Dedifferentiated amniotic fluid mesenchymal stem cell (primary cell): ENCODE measurements around the gene ATR.
"Not testable (repeated sequence)": the region's sequence is repeated elsewhere in the genome, so short reads cannot be mapped to it uniquely, and the experiment has no call there.

Source experiments
- DNase-seq: peaks from one replicate; pipeline ENCODE4 v3.0.0-alpha.2; 2016; ENCODE audit errors: extremely low spot score

ATR gene

GRCh38 chr3:142595141-142595540 is 16.6 kb upstream of the ATR start:
- DNase-seq: no peak

GRCh38 chr3:142592268-142592667 is 13.7 kb upstream of the ATR start:
- DNase-seq: not testable (repeated sequence)

GRCh38 chr3:142588703-142589102 is 10.2 kb upstream of the ATR start:
- DNase-seq: no peak

DNA sequence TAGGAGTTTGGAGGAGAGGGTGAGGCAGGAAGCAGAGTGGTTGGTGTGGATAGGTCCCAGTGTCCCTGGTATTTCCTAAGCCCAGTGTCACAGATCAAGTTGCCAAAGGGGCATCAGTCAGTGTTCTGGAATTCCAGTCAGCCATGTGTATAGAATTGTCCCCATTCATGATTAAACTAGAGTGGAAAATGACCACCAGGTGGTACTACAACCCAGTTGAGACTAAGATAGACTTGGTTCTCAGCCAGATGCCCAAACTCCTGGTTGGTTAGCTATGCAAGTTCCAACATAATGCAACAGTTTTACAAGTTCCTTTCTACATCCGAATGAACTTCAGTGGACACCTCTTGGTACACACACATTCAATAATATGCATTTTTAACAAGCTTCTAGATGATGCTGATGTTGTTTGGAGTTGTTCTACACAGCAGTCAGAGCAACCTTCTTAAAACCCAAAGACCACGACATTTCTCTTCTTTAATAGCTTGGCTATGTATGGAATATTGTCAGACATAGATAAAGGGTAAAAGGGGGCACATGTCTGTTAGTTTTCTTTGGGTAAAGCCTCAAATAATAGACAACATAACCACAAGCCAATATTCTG is 8.4 kb upstream of the ATR start:
- peak; percentile 94 for DNase-seq

DNA sequence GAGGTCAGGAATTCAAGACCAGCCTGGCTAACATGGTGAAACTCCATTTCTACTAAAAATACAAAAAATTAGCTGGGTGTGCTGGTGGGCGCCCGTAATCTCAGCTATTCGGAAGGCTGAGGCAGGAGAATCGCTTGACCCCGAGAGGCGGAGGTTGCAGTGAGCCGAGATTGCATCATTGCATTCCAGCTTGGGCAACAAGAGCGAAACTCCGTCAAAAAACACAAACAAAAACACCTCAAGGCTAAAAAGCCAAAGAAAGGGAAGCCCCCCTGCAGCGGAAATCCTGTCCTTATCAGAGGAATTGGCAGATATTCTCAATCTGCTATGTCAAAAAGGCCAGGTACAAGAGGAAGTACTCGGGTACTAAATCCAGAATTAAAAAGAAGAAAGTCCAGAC is 2.5 kb upstream of the ATR start:
- DNase-seq: not testable (repeated sequence)

DNA sequence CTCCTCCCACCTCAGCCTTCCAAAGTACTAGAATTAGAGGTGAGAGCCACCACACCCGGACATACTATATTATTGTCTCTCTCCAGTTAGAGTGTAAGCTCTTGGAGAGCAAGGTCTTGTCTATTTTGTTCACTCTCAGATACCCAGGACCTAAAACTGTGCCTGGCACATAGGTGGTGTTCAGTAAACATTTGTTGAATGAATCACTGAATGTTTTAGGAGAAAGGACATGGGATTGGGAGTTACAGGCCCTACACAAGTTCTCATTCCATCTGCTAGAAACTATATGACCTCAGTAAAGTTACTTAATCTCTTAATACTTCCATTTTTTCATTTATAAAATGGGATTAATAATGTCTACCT is 1.5 kb upstream of the ATR start:
- DNase-seq: no peak

- DNase-seq: peak; percentile 35
Observed at GRCh38 chr3:142577696-142578328, 721 bp downstream of the ATR start.

GRCh38 chr3:142576792-142577191 is 1.7 kb downstream of the ATR start:
- DNase-seq: no peak

GRCh38 chr3:142574665-142575064 is 3.9 kb downstream of the ATR start:
- DNase-seq: no peak

- DNase-seq: not testable (repeated sequence)
Observed at GRCh38 chr3:142574223-142574622, 4.3 kb downstream of the ATR start.

DNA sequence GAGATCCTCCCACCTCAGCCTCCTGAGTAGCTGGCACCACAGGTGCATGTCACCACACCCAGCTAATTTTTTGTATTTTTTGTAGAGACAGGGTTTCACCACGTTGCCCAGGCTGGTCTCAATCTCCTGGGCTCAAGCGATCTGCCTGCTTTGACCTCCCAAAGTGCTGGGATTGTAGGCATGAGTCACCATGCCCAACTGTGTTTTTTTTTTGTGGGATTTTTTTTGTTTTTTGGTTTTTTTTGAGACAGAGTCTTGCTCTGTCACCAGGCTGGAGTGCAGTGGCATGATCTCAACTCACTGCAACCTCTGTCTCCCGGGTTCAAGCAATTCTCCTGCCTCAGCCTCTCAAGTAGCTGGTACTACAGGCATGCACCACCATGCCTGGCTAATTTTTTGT is 9.1 kb downstream of the ATR start:
- DNase-seq: not testable (repeated sequence)

GRCh38 chr3:142568393-142569017 is 10.0 kb downstream of the ATR start:
- DNase-seq: no peak

- no peak for DNase-seq
Observed at GRCh38 chr3:142566096-142566495, 12.4 kb downstream of the ATR start.

- DNase-seq: no peak
Observed at GRCh38 chr3:142563496-142563997, 15.0 kb downstream of the ATR start.

DNA sequence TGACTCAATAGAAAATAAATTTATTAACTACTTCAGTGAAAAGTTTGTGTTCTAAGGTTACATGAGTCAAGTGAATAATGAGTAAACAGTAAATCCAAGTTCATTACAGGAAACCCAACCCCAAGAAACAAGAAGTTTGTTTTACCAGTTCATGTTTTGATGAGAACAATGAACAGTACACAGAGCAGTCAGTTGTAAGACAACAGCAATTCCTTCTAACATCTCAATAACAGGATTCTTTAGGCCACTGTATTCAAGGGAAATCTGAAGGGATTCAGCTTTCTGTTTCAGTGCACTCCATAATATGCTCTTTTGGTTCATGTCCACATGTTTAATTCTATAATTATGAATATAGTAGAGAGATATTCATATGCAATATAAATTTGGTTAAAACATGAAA is 18.4 kb downstream of the ATR start:
- no peak for DNase-seq

DNA sequence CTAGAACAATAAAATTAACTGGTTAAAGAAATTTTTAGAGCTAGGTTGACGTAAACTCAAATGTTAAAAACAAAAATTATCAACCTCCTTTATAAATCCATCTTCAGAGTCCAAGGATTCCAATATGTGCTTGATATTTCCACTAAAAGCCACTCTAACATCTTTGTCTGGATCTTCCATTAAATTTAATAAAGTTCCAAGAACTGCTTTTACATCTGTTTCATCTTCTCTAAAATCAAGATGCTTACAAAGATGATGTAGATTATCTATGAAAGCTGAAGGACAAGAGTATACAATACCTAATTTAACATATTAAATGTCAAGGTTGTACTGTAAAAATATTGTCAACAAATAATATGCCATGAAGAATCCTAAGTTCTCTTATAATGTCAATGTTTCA is 24.8 kb downstream of the ATR start:
- DNase-seq: no peak

- DNase-seq: not testable (repeated sequence)
Observed at GRCh38 chr3:142552579-142552978, 26.0 kb downstream of the ATR start.

DNA sequence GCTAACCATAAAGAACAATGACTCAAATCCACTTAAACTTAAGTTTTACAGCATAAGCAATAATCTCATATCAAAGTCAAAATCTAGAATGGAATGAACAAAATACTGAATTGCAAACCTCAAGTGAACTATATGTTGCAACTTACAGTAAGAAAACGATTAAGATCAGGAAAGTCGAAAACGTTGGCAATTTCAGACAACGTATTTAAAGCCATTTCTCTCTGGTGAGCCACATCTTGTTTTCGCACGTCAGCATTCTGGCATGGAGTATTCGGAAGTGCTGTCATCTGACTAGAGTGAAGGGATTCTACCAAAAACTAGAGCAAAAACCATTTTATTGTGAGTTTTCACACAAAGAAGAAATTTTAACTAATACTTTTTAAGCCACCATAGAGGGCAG is 28.5 kb downstream of the ATR start:
- DNase-seq: no peak

DNA sequence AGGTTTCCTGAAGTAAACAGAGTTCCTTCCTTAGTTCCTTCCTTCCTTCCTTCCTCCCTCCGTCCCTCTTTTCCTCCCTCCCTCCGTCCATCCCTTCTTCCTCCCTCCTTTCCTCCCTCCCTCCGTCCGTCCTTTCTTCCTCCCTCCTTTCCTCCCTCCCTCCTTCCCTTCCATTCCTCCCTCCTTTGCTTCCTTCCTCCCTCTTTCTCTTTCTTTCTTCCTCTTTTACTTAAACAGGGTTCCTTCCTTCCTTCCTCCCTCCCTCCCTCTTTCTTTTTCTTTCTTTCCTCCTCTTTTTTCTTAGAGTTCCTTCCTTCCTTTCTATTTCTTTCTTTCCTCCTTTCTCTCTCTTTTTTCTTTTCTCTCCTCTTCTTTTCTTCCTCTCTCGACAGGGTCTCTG is 35.2 kb downstream of the ATR start:
- DNase-seq: no peak

- no peak for DNase-seq
Observed at GRCh38 chr3:142542054-142542453, 36.5 kb downstream of the ATR start.

- no peak for DNase-seq
Observed at GRCh38 chr3:142536519-142536918, 42.0 kb downstream of the ATR start.

DNA sequence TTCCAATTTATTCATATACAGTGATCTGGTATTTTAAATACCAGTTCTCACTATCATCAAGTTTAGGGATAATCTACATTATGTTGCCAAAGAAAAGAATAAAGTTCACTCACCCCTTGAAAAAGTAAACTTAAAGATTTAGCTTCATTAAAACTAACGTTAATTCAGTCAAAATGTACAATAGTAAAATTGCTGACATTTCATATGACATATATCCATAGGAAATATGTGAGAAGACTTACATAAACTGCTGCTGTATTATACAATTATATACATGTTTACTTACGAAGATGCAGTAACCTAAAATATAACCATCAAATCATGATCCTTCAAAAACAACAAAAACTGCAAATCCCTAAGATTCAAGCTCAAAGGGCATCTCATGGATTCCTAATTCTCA is 44.0 kb downstream of the ATR start:
- DNase-seq: no peak

GRCh38 chr3:142530296-142530695 is 48.2 kb downstream of the ATR start:
- DNase-seq: no peak
